H9 (cell line): Measurements from ENCODE around the gene TPRG1. TPM values are rescaled to one million over a fixed set of nuclear protein-coding genes. Genes with fewer than 3 reads are reported as not detected.

ENCODE experiments used
- DNase-seq: peaks from one replicate; pipeline ENCODE4 v3.0.0-alpha.2; 2017
- H2AFZ ChIP-seq: one replicate; pipeline ENCODE4 v1.6.1; 2013; ENCODE audit warnings: mild to moderate bottlenecking, low read length, control low read depth, moderate library complexity
- H2AK5ac ChIP-seq: 2 replicates; pipeline ENCODE4 v1.6.1; 2013; ENCODE audit warnings: low read length, control low read depth, mixed read lengths; ENCODE audit not compliant: insufficient read length
- H2BK120ac ChIP-seq: one replicate; pipeline ENCODE4 v1.6.1; 2013; ENCODE audit warnings: low read depth, mild to moderate bottlenecking, low read length, control low read depth, inconsistent platforms; ENCODE audit not compliant: poor library complexity, severe bottlenecking
- H2BK12ac ChIP-seq: 2 replicates; pipeline ENCODE4 v1.6.1; 2013; ENCODE audit warnings: low read length, control low read depth, mixed read lengths, low read depth; ENCODE audit not compliant: insufficient read length
- H2BK15ac ChIP-seq: 2 replicates; pipeline ENCODE4 v1.6.1; 2013; ENCODE audit warnings: low read depth, low read length, control low read depth
- H2BK20ac ChIP-seq: one replicate; pipeline ENCODE4 v1.6.1; 2013; ENCODE audit warnings: low read depth, mild to moderate bottlenecking, low read length, control low read depth, inconsistent platforms; ENCODE audit not compliant: poor library complexity, severe bottlenecking
- H2BK5ac ChIP-seq: 2 replicates; pipeline ENCODE4 v1.6.1; 2013; ENCODE audit warnings: low read length, control low read depth, mixed read lengths; ENCODE audit not compliant: insufficient read length
- H3K14ac ChIP-seq: 2 replicates; pipeline ENCODE4 v1.6.1; 2013; ENCODE audit warnings: low read length, control low read depth; ENCODE audit not compliant: insufficient read depth
- H3K18ac ChIP-seq: 2 replicates; pipeline ENCODE4 v1.6.1; 2013; ENCODE audit warnings: low read depth, mild to moderate bottlenecking, mixed read lengths, low read length, control low read depth; ENCODE audit not compliant: insufficient read length
- H3K23ac ChIP-seq: 2 replicates; pipeline ENCODE4 v1.6.1; 2013; ENCODE audit warnings: low read length, control low read depth, mixed read lengths, low read depth; ENCODE audit not compliant: insufficient read length
- H3K23me2 ChIP-seq: 2 replicates; pipeline ENCODE4 v1.6.1; 2013; ENCODE audit warnings: low read depth, mild to moderate bottlenecking, mixed read lengths, low read length, control low read depth; ENCODE audit not compliant: insufficient read length, poor library complexity, severe bottlenecking
- H3K27ac ChIP-seq: 2 replicates; pipeline ENCODE4 v1.5.1; 2013; ENCODE audit warnings: low read length, control low read depth, mixed read lengths, low read depth; ENCODE audit not compliant: insufficient read length
- H3K27me3 ChIP-seq: 2 replicates; pipeline ENCODE4 v1.6.1; 2013; ENCODE audit warnings: low read length, control low read depth, inconsistent platforms; ENCODE audit not compliant: insufficient read depth
- H3K4ac ChIP-seq: 2 replicates; pipeline ENCODE4 v1.6.1; 2013; ENCODE audit warnings: low read depth, mild to moderate bottlenecking, control low read depth, inconsistent platforms, low read length, moderate library complexity
- H3K4me1 ChIP-seq: 2 replicates; pipeline ENCODE4 v1.6.1; 2013; ENCODE audit warnings: low read length, control low read depth, inconsistent platforms; ENCODE audit not compliant: insufficient read depth
- H3K4me2 ChIP-seq: 2 replicates; pipeline ENCODE4 v1.6.1; 2013; ENCODE audit warnings: low read length, control low read depth, mixed read lengths; ENCODE audit not compliant: insufficient read length, insufficient read depth
- H3K56ac ChIP-seq: 2 replicates; pipeline ENCODE4 v1.6.1; 2013; ENCODE audit warnings: low read depth, mild to moderate bottlenecking, mixed read lengths, low read length, control low read depth; ENCODE audit not compliant: insufficient read length
- H3K79me1 ChIP-seq: 2 replicates; pipeline ENCODE4 v1.6.1; 2013; ENCODE audit warnings: low read depth, mild to moderate bottlenecking, moderate library complexity, low read length, control low read depth, inconsistent platforms; ENCODE audit not compliant: insufficient read depth, poor library complexity, severe bottlenecking
- H3K79me2 ChIP-seq: 2 replicates; pipeline ENCODE4 v1.6.1; 2013; ENCODE audit warnings: low read length, control low read depth, inconsistent platforms; ENCODE audit not compliant: insufficient read depth
- H3K9ac ChIP-seq: 2 replicates; pipeline ENCODE4 v1.6.1; 2013; ENCODE audit warnings: low read length, control low read depth, mixed read lengths; ENCODE audit not compliant: insufficient read length; ENCODE audit errors: extremely low read depth
- H3K9me3 ChIP-seq: one replicate; pipeline ENCODE4 v1.6.1; 2013; ENCODE audit warnings: low read depth, low read length, inconsistent platforms; ENCODE audit not compliant: control insufficient read depth
- H3T11ph ChIP-seq: one replicate; pipeline ENCODE4 v1.6.1; 2013; ENCODE audit warnings: mild to moderate bottlenecking, low read length, control low read depth, inconsistent platforms
- H4K20me1 ChIP-seq: one replicate; pipeline ENCODE4 v1.6.1; 2013; ENCODE audit not compliant: control insufficient read depth, insufficient read length, insufficient read depth
- H4K5ac ChIP-seq: 2 replicates; pipeline ENCODE4 v1.6.1; 2013; ENCODE audit warnings: low read depth, mild to moderate bottlenecking, mixed read lengths, low read length, control low read depth; ENCODE audit not compliant: insufficient read length
- H4K8ac ChIP-seq: replicated peaks from 2 replicates; pipeline ENCODE4 v1.6.1; 2013; ENCODE audit warnings: low read length, control low read depth, mixed read lengths, low read depth; ENCODE audit not compliant: insufficient read length
- H4K91ac ChIP-seq: 2 replicates; pipeline ENCODE4 v1.6.1; 2013; ENCODE audit warnings: low read depth, mild to moderate bottlenecking, moderate library complexity, mixed read lengths, low read length, control low read depth; ENCODE audit not compliant: insufficient read length
- H3K27ac Mint-ChIP-seq, 3 experiments: 2 replicates in 2 of 3; 3 replicates in 1 of 3; pipeline ENCODE4 v1.8.0; 2020 to 2021; ENCODE audit warnings: mixed read lengths in 3 of 3, mild to moderate bottlenecking in 1 of 3, moderate library complexity in 1 of 3
- H3K27me3 Mint-ChIP-seq: 2 replicates; pipeline ENCODE4 v1.8.0; 2021; ENCODE audit warnings: low read depth, mild to moderate bottlenecking, moderate library complexity, mixed read lengths
- H3K36me3 Mint-ChIP-seq, 3 experiments: 2 replicates in 2 of 3; 3 replicates in 1 of 3; pipeline ENCODE4 v1.8.0; 2020 to 2021; ENCODE audit warnings: low read depth in 3 of 3, mixed read lengths in 3 of 3; ENCODE audit not compliant: insufficient read depth in 1 of 3
- H3K4me1 Mint-ChIP-seq, 2 experiments: 2 replicates each; pipeline ENCODE4 v1.8.0; 2020; ENCODE audit warnings: mixed read lengths in 2 of 2
- H3K4me3 Mint-ChIP-seq, 2 experiments: 2 replicates in 1 of 2; 3 replicates in 1 of 2; pipeline ENCODE4 v1.8.0; 2020 to 2021; ENCODE audit warnings: mild to moderate bottlenecking in 2 of 2, mixed read lengths in 2 of 2, moderate library complexity in 1 of 2
- H3K9me3 Mint-ChIP-seq, 2 experiments: 2 replicates in 1 of 2; 3 replicates in 1 of 2; pipeline ENCODE4 v1.8.0; 2020; ENCODE audit warnings: mild to moderate bottlenecking in 2 of 2, mixed read lengths in 2 of 2, moderate library complexity in 1 of 2
- CTCF ChIP-seq: fragments of 200-600 bp; sonication (generic); conservative IDR thresholded peaks from 3 replicates; pipeline ENCODE4 v1.8.0; 2021; ENCODE audit warnings: antibody characterized with exemption, mild to moderate bottlenecking
- WGBS: extraction: QIAGEN DNeasy Blood & Tissue Kit; methylation state at CpG from one replicate; pipeline ENCODE4 v1.1.7; 2013; ENCODE audit warnings: missing lambda C conversion rate, low lambda C conversion rate, mixed read lengths; ENCODE audit not compliant: insufficient read length; ENCODE audit errors: extremely low coverage; 5-methylcytosine and 5-hydroxymethylcytosine counted together
- total RNA-seq: library from RNA; stranded (reverse); gene quantifications from 2 replicates; pipeline ENCODE4 v1.2.1, GENCODE V29; 2021

Gene TPRG1
- total RNA-seq, 1 experiment from 2014 or later, result 0.66 TPM

GRCh38 chr3:189225431-189225830 is 53.7 kb downstream of the TPRG1 start:
- no peak overlapping the region for H3K23ac ChIP-seq
- no peak overlapping the region for H2BK120ac ChIP-seq
- no peaks in the 10 kb centered on the region for H3K9me3 ChIP-seq
- Mint-ChIP-seq H3K4me1 (peaks cover 0 to 5% of the 10 kb centered on the region in 2 experiments; a peak in 2 of 4 replicates), H3K9me3 (no peaks in the 10 kb centered on the region), H3K27me3 (no peaks in the 10 kb centered on the region), H3K4me3 (no peak overlapping the region), H3K36me3 (no peaks in the 10 kb centered on the region), H3K27ac (no peak overlapping the region)
- no peak overlapping the region for H2BK20ac ChIP-seq
- no peak overlapping the region for H4K8ac ChIP-seq
- no peak overlapping the region for H2BK15ac ChIP-seq
- H4K91ac ChIP-seq, result no peak overlapping the region
- no peak for TF ChIP-seq CTCF
- no peak overlapping the region for H3K18ac ChIP-seq
- H3K27me3 ChIP-seq, result no peaks in the 10 kb centered on the region
- H3K4me1 ChIP-seq, result no peaks in the 10 kb centered on the region
- H3K27ac ChIP-seq, result no peak overlapping the region
- no peak for DNase-seq
- no peak overlapping the region for H2BK12ac ChIP-seq
- H3K79me2 ChIP-seq, result no peaks in the 10 kb centered on the region
- no peak overlapping the region for H2AK5ac ChIP-seq
- no peaks in the 10 kb centered on the region for H4K20me1 ChIP-seq
- H3K56ac ChIP-seq, result no peak overlapping the region
- no peak overlapping the region for H3K9ac ChIP-seq
- H2BK5ac ChIP-seq, result no peak overlapping the region
- no CpG with 5 or more reads among the region's 3 CpGs for WGBS
- H3K4me2 ChIP-seq, result no peak overlapping the region
- H4K5ac ChIP-seq, result no peak overlapping the region
- H3K4ac ChIP-seq, result no peak overlapping the region
- no peaks in the 10 kb centered on the region for H3K79me1 ChIP-seq
- no peaks in the 10 kb centered on the region for H3K23me2 ChIP-seq
- H3T11ph ChIP-seq, result no peak overlapping the region
- H3K14ac ChIP-seq, result no peak overlapping the region
- no peak overlapping the region for H2AFZ ChIP-seq
